Measurements from ENCODE around the gene ASRGL1.

The ASRGL1 gene

GRCh38 chr11:62435846-62436660 lies 98.8 kb downstream of the ASRGL1 start:
- H3K4me3 ChIP-seq (ENCODE audit: control insufficient read depth, low read depth, low read length): no peak overlapping the region
- DNase-seq (ENCODE audit: low read depth): no peak
- no peak for TF ChIP-seq CTCF (IDR thresholded peaks at IDR 0.05; ENCODE audit: control insufficient read depth, insufficient read depth, low read depth, low read length, missing control alignments)

DNA sequence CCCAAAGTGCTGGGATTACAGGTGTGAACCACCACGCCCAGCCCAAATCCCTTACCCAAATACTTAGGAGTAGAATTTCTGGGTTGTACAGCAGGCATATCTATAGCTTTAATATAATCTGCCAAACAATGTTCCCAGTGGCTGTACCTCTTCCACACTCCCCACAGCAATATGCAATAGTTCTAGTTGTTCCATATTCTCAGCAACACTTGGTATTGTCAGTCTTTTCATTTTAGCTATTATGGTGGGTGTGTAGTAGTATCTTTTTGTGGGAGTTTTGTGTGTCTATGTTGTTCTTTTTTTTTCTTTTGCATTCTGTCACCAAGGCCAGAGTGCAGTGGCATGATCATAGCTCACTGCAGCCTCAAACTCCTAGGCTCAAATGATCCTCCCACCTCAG lies 100.4 kb downstream of the ASRGL1 start:
- no peak for DNase-seq (ENCODE audit: low read depth)
- TF ChIP-seq CTCF (IDR thresholded peaks at IDR 0.05; ENCODE audit: control insufficient read depth, insufficient read depth, low read depth, low read length, missing control alignments): no peak
- H3K4me3 ChIP-seq (ENCODE audit: control insufficient read depth, low read depth, low read length): no peak overlapping the region

- DNase-seq (ENCODE audit: low read depth): no peak
- TF ChIP-seq CTCF (IDR thresholded peaks at IDR 0.05; ENCODE audit: control insufficient read depth, insufficient read depth, low read depth, low read length, missing control alignments): no peak
- H3K4me3 ChIP-seq (ENCODE audit: control insufficient read depth, low read depth, low read length): no peak overlapping the region
Measured at GRCh38 chr11:62438641-62439040, 101.4 kb downstream of the ASRGL1 start.

DNA sequence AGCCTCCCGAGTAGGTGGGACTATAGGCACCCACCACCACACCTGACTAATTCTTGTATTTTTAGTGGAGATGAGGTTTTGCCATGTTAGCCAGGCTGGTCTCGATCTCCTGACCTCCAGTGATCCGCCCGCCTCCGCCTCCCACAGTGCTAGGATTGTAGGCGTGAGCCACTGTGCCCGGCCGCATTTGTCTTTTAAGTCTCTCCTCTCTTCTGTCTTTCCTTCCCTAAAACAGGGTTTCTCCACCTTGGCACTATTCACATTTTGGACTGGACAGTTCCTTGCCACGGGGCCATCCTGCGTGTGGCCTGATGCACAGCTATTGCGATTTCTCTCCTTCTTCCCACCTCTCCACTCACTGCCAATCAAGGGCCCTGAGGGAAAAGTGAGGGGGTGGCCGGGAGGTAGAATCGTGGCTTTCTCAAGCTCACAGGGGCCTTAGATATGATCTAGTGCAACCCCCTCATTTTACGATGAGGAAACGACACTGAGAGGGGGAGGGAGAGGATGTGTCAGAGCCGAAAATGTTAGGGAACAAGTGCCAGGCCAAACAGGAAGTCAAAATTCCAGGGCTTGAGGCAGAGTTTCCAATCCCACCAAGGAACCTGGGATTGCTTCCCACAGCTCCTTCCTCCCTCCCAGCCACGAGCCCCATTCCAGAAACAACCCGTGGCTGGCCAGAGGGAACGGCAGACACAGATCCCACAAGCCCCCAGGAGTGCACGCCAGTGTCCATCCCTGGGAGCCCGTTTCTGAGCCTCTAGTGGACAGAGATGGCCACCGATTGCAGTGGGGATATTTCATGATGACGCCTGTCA lies 102.7 kb downstream of the ASRGL1 start:
- TF ChIP-seq CTCF (IDR thresholded peaks at IDR 0.05; ENCODE audit: control insufficient read depth, insufficient read depth, low read depth, low read length, missing control alignments): peak; percentile 26
- H3K4me3 ChIP-seq (ENCODE audit: control insufficient read depth, low read depth, low read length): no peak overlapping the region
- no peak for DNase-seq (ENCODE audit: low read depth)
